Motor neuron (in vitro differentiated cells): ENCODE results near the gene ZNF716. TPM values are rescaled to one million over a fixed set of nuclear protein-coding genes. Genes with fewer than 3 reads are reported as not detected.
A peak's percentile ranks its signal among the peaks of the same experiment; 100 is the strongest.
"Not testable (repeated sequence)": the region's sequence is repeated elsewhere in the genome, so short reads cannot be mapped to it uniquely, and the experiment has no call there.

ENCODE experiments used
- ATAC-seq, 8 experiments: fragments of 200-7000 bp; cut with Tn5 transposase; replicated peaks in 6 of 8; 2 replicates each; pipeline ENCODE4 v1.8.0; 2021; ENCODE audit warnings: mild to moderate bottlenecking in 8 of 8, moderate library complexity in 8 of 8
- H3K27ac ChIP-seq, 2 donors: fragments of 250-450 bp; sonication (Bioruptor Pico); 2 replicates each; pipeline ENCODE4 v1.9.0; 2021; ENCODE audit warnings: antibody characterized with exemption in 2 of 2, mild to moderate bottlenecking in 2 of 2, moderate library complexity in 1 of 2
- H3K4me1 ChIP-seq, 2 donors: fragments of 250-450 bp; sonication (Bioruptor Pico); replicated peaks in 1 of 2; 2 replicates each; pipeline ENCODE4 v1.6.1; 2021; ENCODE audit warnings: antibody characterized with exemption in 2 of 2, mild to moderate bottlenecking in 2 of 2, moderate library complexity in 1 of 2
- H3K4me3 ChIP-seq, 5 donors: fragments of 250-450 bp; sonication (Bioruptor Pico); 2 replicates each; pipeline ENCODE4 v1.9.0; 2021; ENCODE audit warnings: antibody characterized with exemption in 5 of 5, mild to moderate bottlenecking in 5 of 5, moderate library complexity in 4 of 5
- WGBS, 10 experiments: fragments of 450-650 bp; shearing (Covaris generic); methylation state at CpG; one replicate each; pipeline ENCODE4 v1.0.0; 2022; 5-methylcytosine and 5-hydroxymethylcytosine counted together
- in situ Hi-C, 9 experiments: fragments of 400-800 bp; cut with MboI; loops; one replicate each; pipeline ENCODE4 v1.15.0; 2021; ENCODE audit warnings: low sequenced_read_pairs in 9 of 9, low pct_unique_long_range_greater_than_20kb in 2 of 9; ENCODE audit not compliant: unreplicated experiment in 9 of 9
- total RNA-seq, 8 experiments: library from RNA; unstranded; fragments of 300-600 nt; gene quantifications; 2 replicates each; pipeline versions ENCODE4 v1.2.3 to v1.2.4, GENCODE V29; 2022

The ZNF716 gene
- under 1 TPM in 2 of 8 experiments, not detected in 6; 0.09 TPM for total RNA-seq

GRCh38 chr7:57449904-57450303 is at the start of gene ZNF716:
Gene ZNF716 (plus strand): TSS chr7:57450177. CDS start chr7:57450289, 112 bp downstream.
- H3K4me1 ChIP-seq: no peaks in the 10 kb centered on the region
- no peak for ATAC-seq
- no peak within 1 kb of the TSS for H3K4me3 ChIP-seq
- in situ Hi-C loops: no loop called here
- WGBS, 10 experiments: 18 to 83% (median 72%) methylated on average over 2 to 6 of the region's 10 CpGs; no CpG with 5 or more reads in 4 of the 10 experiments
- no peak within 1 kb of the TSS for H3K27ac ChIP-seq

DNA sequence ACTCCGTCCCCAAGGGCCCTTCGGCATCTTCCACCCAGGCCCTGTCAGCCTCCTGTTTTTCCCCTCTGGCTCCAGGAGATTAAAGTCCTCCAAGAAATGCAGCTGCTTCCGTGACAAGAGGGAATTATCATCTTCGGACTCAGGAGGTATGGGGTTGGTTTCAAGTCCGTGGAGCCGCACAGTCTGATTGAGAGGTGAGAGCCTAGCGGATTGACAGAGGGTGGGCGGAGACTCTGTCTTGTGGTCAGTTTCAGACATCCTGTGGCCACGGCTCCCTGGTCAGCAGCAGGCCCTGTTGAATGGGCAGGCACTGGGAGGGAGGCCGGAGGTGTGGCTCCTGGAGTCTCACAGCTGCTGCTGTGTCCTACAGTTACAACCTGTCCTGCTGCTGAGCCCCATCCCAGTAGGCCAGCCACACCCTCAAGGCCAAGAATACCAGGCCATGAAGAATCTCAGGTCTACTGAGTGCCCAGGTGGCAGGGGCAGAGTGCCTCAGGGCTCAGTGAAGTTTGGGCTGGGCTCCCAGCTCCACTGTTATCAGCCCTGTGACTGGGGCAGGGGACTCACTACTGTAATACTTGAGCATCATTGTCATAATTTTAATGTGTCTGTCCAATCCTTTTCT is 49.3 kb upstream of the ZNF716 start:
- 20 to 83% (median 40%) methylated on average over 1 to 5 of the region's 10 CpGs; no CpG with 5 or more reads in 5 of the 10 experiments for WGBS, 10 experiments
- ATAC-seq: no peak
- in situ Hi-C loops: no loop called here
- H3K4me1 ChIP-seq: no peaks in the 10 kb centered on the region
- H3K4me3 ChIP-seq: no peak overlapping the region
- H3K27ac ChIP-seq: no peak overlapping the region

DNA sequence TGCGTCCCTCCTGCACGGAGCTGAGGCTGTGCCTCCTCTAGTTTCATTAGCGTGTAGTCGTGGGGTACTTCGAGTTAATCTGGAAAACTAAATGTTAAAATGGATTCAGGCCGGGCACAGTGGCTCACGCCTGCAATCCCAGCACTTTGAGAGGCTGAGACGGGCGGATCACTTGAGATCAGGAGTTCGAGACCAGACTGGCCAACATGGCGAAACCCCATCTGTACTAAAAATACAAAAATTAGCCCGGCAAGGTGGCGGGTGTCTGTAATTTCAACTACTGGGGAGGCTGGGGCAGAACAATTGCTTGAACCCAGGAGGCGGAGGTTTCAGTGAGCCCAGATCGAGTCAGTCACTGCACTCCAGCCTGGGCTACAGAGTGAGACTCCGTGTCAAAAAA is 46.9 kb upstream of the ZNF716 start:
- H3K4me3 ChIP-seq, in situ Hi-C loops, ATAC-seq, H3K4me1 ChIP-seq, H3K27ac ChIP-seq: not testable (repeated sequence)
- WGBS, 10 experiments: 4 to 72% (median 34%) methylated on average over 1 to 14 of the region's 16 CpGs; no CpG with 5 or more reads in 1 of the 10 experiments

- ATAC-seq: no peak
- H3K4me1 ChIP-seq: no peaks in the 10 kb centered on the region
- 0 to 43% (median 21%) methylated on average over 1 to 7 of the region's 36 CpGs; no CpG with 5 or more reads in 4 of the 10 experiments for WGBS, 10 experiments
- no peak overlapping the region for H3K27ac ChIP-seq
- H3K4me3 ChIP-seq: no peak overlapping the region
- in situ Hi-C loops: no loop called here
These were observed 46.2 kb upstream of the ZNF716 start for GRCh38 chr7:57403601-57404342.

GRCh38 chr7:57404343-57404966 is 45.5 kb upstream of the ZNF716 start:
- in situ Hi-C loops: no loop called here
- Histone ChIP-seq H3K4me1 (no peaks in the 10 kb centered on the region), H3K27ac (no peak overlapping the region), H3K4me3 (no peak overlapping the region)
- 15 to 100% (median 40%) methylated on average over 1 to 10 of the region's 38 CpGs; no CpG with 5 or more reads in 3 of the 10 experiments for WGBS, 10 experiments
- peak in 1 of 8 experiments; percentile 30 for ATAC-seq

DNA sequence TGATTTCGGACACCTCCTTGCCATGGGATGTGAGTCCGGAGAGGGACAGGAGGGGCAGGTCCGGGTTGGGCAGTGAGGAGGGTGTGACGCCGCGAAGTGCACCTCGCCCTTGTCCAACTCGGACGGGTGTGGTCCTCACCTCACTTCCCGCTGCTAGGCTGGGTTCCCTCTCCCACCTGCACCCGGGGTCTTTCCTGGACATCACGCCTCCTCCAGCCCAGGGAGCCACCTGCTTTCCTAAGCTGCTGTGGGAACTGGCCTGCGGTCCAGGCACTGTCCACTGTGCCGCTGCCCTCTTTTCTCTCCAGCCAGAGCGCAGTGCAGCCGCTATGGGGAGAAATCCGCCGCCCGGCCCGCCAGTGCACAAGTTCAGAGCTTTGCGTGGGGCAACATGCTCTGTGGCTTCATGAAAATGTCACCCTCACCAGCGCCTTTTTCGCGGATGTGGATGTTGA is 45.0 kb upstream of the ZNF716 start:
- in situ Hi-C loops: no loop called here
- WGBS, 10 experiments: 47 to 100% (median 73%) methylated on average over 3 to 13 of the region's 24 CpGs; no CpG with 5 or more reads in 6 of the 10 experiments
- no peak for ATAC-seq
- no peak overlapping the region for H3K27ac ChIP-seq
- H3K4me1 ChIP-seq: no peaks in the 10 kb centered on the region
- H3K4me3 ChIP-seq: no peak overlapping the region

GRCh38 chr7:57407125-57407524 is 42.9 kb upstream of the ZNF716 start:
- ATAC-seq: no peak
- WGBS, 10 experiments: 4 to 60% (median 23%) methylated on average over 1 to 7 of the region's 7 CpGs
- no peaks in the 10 kb centered on the region for H3K4me1 ChIP-seq
- in situ Hi-C loops: no loop called here
- H3K4me3 ChIP-seq: no peak overlapping the region
- no peak overlapping the region for H3K27ac ChIP-seq

- in situ Hi-C loops: no loop called here
- H3K4me3 ChIP-seq: no peak overlapping the region
- H3K27ac ChIP-seq: no peak overlapping the region
- 20% methylated on average over 1 of the region's 6 CpGs; no CpG with 5 or more reads in 9 of the 10 experiments for WGBS, 10 experiments
- no peaks in the 10 kb centered on the region for H3K4me1 ChIP-seq
- no peak for ATAC-seq
These were observed 37.8 kb upstream of the ZNF716 start for GRCh38 chr7:57412168-57412567.

DNA sequence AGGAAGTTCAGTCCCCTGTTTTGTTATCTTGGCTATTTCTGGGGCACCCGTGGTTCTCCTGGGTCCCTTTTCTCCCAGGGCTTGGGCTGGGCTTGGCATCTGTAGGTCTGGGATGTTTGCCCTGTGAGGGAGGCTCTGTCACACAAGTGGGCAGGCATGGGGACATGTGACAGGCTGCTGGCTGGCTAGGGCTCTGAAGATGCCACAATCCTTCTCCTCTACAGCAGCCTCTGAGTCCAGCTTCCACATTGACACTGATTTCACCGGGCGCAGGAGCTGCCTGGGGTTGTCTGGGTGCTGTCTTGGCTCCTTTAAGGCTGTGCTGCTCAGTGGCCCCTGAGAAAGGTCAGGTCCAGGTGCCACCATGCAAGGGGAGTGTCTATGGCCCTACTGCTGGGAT is 37.4 kb upstream of the ZNF716 start:
- no peak overlapping the region for H3K27ac ChIP-seq
- ATAC-seq: no peak
- 10% methylated on average over 2 of the region's 3 CpGs; no CpG with 5 or more reads in 9 of the 10 experiments for WGBS, 10 experiments
- H3K4me3 ChIP-seq: no peak overlapping the region
- H3K4me1 ChIP-seq: no peaks in the 10 kb centered on the region
- in situ Hi-C loops: no loop called here

GRCh38 chr7:57413529-57414398 is 36.2 kb upstream of the ZNF716 start:
- Histone ChIP-seq H3K4me1 (no peaks in the 10 kb centered on the region), H3K27ac (no peak overlapping the region), H3K4me3 (no peak overlapping the region)
- WGBS, 10 experiments: 0 to 58% methylated on average over 1 to 3 of the region's 7 CpGs; no CpG with 5 or more reads in 8 of the 10 experiments
- ATAC-seq: no peak
- in situ Hi-C loops: no loop called here

- 73% methylated on average over 3 of the region's 6 CpGs; no CpG with 5 or more reads in 9 of the 10 experiments for WGBS, 10 experiments
- no peak for ATAC-seq
- in situ Hi-C loops: no loop called here
- Histone ChIP-seq H3K4me1 (no peaks in the 10 kb centered on the region), H3K4me3 (no peak overlapping the region), H3K27ac (no peak overlapping the region)
These were observed 35.6 kb upstream of the ZNF716 start for GRCh38 chr7:57414415-57414814.

GRCh38 chr7:57414852-57415251 is 35.1 kb upstream of the ZNF716 start:
- WGBS, 10 experiments: no CpG with 5 or more reads among the region's 1 CpG
- H3K4me1 ChIP-seq: no peaks in the 10 kb centered on the region
- in situ Hi-C loops: no loop called here
- no peak overlapping the region for H3K27ac ChIP-seq
- no peak for ATAC-seq
- no peak overlapping the region for H3K4me3 ChIP-seq
